ENCODE data around the gene HEATR5B.
A peak's percentile ranks its signal among the peaks of the same experiment; 100 is the strongest.
"Not testable (repeated sequence)": the region's sequence is repeated elsewhere in the genome, so short reads cannot be mapped to it uniquely, and the experiment has no call there.

Gene HEATR5B

GRCh38 chr2:36979007-36979406 is 105.2 kb downstream of the HEATR5B start:
- not testable (repeated sequence) for DNase-seq (ENCODE audit: low spot score)

GRCh38 chr2:36976065-36976464 is 108.1 kb downstream of the HEATR5B start:
- DNase-seq (ENCODE audit: low spot score) = no peak

DNA sequence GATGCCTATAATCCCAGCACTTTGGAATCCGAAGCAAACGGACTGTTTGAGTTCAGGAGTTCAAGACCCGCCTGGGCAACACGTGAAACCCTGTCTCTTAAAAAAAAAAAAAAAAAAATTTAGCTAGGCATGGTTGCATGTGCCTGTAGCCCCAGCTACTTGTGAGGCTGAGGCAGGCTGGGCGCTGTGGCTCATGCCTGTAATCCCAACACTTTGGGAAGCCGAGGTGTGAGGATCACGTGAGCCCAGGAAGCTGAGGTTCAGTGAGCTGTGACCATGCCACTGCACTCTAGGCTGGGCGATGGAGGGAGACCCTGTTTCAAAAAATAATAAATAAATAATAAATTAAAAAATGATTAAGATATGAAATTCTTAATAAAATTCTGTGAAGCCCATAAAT is 108.9 kb downstream of the HEATR5B start:
- DNase-seq (ENCODE audit: low spot score) = no peak

DNA sequence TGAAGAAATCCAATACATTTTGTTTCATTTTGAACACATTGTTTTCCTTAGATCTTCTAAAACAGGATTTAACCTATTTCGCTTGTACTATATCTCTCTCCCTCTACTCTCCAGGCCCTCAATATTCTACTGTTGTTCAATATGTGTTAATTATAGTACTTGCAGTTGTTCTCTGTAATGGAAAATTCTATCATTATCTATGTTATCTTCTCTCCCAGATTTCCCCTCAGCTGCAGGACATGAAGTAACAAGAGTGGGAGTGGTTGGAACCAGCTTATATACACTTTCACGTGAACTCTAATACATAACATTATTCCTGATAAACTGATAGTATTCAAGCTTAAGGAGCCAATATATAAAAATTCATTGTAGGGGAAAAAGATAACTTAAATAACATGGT is 110.9 kb downstream of the HEATR5B start:
- DNase-seq (ENCODE audit: low spot score) = no peak

DNA sequence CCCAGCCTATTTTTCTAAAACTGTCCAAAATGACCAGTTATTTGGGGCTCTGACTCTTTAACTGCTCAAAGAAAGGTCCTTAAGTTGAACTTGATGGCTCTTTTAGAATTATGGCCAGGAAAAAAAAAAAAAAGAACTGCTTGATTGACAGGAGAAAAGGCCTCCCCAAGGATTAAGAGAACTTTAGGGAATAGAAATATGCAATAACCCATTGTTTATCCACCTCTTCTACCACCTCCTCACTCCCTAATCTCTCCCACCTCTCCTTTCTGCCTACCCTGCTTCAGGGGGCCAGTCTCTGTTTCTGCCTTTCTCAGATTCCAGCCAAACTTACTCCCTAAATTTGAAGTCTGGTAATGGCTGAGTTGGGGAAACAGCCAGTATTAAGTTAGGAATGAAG is 112.2 kb downstream of the HEATR5B start:
- no peak for DNase-seq (ENCODE audit: low spot score)

GRCh38 chr2:36967236-36967876 is 116.8 kb downstream of the HEATR5B start:
- DNase-seq (ENCODE audit: low spot score) = no peak

- peak; percentile 93 for DNase-seq (ENCODE audit: low spot score)
Measured at GRCh38 chr2:36966370-36967235, 117.6 kb downstream of the HEATR5B start, which contains the start of gene STRN. Gene STRN, minus strand, starts transcription at chr2:36966536. Its CDS starts 73 bp downstream, at chr2:36966463.

DNA sequence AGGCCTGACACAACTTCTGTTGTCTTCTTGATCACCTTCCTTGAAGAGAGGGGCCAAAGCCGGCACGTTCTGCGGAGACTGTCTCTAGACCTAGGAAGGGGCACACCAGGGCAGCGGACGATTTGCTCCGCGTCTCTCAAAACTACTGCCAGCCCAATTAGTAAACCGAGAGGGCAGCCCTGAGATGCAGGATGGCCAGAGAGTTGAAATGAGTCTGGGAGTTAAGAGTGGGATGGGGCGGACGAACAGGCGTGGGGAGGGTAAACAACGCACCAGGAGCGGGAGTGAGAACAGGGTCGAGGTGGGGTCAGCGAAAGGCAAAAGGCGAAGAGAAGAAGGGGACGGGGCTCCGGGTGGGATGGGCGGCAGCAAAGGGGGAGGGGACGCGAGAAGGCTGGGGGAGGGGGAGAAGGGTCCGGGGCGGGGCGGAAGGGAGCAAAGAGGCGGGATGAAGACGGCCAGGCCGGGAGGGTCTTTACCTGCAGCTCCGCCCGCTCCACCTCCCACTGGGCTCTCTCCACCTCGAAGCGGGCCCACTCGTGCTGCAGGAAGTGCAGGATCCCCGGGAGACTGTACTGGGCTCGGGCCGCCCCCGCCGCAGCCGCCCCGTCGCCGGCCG is 118.3 kb downstream of the HEATR5B start:
- DNase-seq (ENCODE audit: low spot score) = peak; percentile 5

DNA sequence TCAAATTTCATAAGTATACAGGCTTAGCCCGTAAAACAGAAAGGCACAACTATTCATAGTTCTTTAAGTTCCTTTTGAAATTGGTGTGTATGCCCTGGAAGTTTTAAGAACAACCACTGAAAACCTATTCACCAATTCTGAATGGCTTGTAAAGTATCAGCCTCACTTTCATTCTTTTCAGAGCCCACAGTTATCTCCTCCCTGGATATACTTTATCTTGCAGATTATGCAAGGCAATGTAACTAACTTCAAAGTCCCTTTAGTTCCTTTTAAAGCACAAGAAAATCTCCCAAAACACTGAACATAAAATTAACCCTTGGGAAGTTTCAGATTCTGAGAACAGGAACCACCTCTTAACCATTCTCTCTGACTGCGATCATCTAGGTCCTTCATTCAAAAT is 119.0 kb downstream of the HEATR5B start:
- DNase-seq (ENCODE audit: low spot score) = no peak

DNA sequence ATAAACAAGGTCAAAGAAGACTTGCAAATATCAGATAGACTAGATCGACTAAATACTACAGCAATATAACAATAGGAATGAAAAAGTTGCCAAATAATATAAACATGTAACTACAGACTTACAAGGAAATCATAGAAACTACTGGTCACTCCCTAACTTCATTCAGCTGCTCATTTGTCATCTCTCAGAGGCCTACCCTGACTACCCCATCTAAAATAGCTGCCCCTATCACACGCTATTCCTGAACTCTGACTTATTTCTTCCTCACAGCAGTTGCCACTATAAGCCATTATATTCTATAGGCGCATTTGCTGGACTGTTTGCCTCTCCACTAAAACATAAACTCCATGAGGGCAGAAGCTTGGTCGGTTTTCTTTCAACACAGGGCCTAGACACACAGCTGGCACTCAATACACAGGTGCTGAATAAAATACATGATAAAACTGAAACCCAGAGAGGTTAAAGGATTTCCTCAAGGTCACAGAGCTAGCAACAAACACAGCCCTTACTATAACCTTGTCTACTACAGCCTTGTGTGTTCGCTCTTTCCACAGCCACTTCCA is 119.6 kb downstream of the HEATR5B start:
- DNase-seq (ENCODE audit: low spot score) = no peak

GRCh38 chr2:36963734-36964133 is 120.4 kb downstream of the HEATR5B start:
- no peak for DNase-seq (ENCODE audit: low spot score)

DNA sequence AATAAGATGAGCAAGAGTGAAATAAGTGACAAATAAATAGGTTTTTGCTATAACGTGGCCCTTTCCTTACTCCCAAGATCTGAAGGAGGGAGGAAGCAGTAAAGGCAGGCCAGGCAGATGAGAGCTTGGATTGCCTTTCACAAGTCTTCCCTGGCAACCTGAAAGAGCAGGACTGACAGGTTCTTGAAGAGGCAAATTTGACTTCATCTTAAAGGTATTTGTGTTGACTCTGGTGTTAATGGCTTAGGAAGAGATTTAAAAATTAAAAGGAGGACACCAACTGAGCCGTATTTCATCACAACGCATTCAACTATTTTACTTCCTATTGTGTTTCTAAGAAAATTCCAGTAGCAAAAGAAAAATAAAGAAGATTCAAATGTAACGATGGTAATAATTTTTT is 121.1 kb downstream of the HEATR5B start:
- DNase-seq (ENCODE audit: low spot score) = no peak

- no peak for DNase-seq (ENCODE audit: low spot score)
Measured at GRCh38 chr2:36960773-36961172, 123.4 kb downstream of the HEATR5B start.

DNA sequence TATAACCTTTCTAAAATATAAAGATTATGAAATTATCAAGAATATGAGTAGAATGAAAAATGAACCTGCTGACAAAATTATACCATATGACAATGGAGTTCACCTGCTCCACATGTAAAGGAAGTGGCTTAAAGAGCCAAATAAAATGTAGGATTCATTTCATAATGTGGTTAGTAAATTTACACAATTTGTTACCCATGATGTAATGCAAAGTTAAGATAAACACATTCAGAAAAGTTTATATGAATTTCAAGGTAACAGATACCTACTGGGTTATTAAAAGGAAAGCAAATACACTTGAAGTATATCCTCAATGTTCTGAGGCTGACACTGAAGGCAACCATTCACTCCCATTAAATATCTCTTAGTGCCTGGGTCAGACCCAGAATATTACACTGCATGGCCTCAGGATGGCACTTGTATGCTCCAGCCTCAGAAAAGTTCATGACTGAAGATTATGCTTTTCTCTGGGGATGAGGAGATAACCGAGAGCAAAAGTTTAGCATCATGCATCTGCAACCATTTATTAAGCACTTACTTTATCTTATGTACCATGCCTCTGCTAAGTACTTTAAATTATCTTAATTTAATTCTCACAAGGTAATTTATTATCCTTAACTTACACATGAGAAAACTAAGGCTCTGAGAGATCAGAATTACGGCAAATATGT is 124.0 kb downstream of the HEATR5B start:
- no peak for DNase-seq (ENCODE audit: low spot score)

- DNase-seq (ENCODE audit: low spot score) = no peak
Measured at GRCh38 chr2:36954977-36955607, 129.1 kb downstream of the HEATR5B start.

- no peak for DNase-seq (ENCODE audit: low spot score)
Measured at GRCh38 chr2:36952748-36953197, 131.4 kb downstream of the HEATR5B start.

GRCh38 chr2:36951574-36951973 is 132.6 kb downstream of the HEATR5B start:
- DNase-seq (ENCODE audit: low spot score) = peak; percentile 26

GRCh38 chr2:36951027-36951518 is 133.1 kb downstream of the HEATR5B start:
- DNase-seq (ENCODE audit: low spot score) = no peak

GRCh38 chr2:36949845-36950244 is 134.3 kb downstream of the HEATR5B start:
- DNase-seq (ENCODE audit: low spot score) = no peak

- not testable (repeated sequence) for DNase-seq (ENCODE audit: low spot score)
Measured at GRCh38 chr2:36945240-36945639, 138.9 kb downstream of the HEATR5B start.

DNA sequence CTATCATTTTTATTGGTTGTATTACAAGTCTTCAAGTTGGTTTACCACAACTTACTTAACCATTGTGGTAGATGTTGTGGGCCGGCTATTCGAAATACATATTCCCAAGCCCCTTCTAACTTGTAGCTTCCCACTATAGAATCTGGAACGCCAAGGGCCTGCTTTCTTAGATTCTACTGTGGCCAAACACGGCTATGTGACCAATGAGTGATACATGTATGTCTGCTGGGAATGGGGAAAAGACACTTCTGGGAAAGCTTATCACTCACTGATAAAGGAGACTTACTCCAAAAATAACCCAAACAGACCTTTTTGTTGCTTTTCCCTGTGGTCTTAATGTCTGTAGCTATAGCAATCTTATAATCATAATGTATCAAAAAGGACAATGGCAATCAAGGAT is 142.3 kb downstream of the HEATR5B start:
- no peak for DNase-seq (ENCODE audit: low spot score)
